Neural crest cell (in vitro differentiated cells): ENCODE measurements around the gene VPS13D. TPM values are rescaled to one million over a fixed set of nuclear protein-coding genes. Genes with fewer than 3 reads are reported as not detected.

Experiments
- DNase-seq: peaks from one replicate; pipeline ENCODE4 v3.0.0; 2021; ENCODE audit warnings: low read depth, mixed read lengths, low spot score
- H3K27ac Mint-ChIP-seq: one replicate; pipeline ENCODE4 v1.8.0; 2021; ENCODE audit warnings: mild to moderate bottlenecking, mixed read lengths; ENCODE audit not compliant: unreplicated experiment
- H3K27me3 Mint-ChIP-seq: 2 replicates; pipeline ENCODE4 v1.8.0; 2021; ENCODE audit warnings: low read depth, mild to moderate bottlenecking, mixed read lengths
- H3K36me3 Mint-ChIP-seq: 2 replicates; pipeline ENCODE4 v1.8.0; 2021; ENCODE audit warnings: low read depth, mild to moderate bottlenecking, mixed read lengths
- H3K4me1 Mint-ChIP-seq: 2 replicates; pipeline ENCODE4 v1.8.0; 2021; ENCODE audit warnings: mixed read lengths
- H3K4me3 Mint-ChIP-seq: one replicate; pipeline ENCODE4 v1.8.0; 2021; ENCODE audit warnings: mild to moderate bottlenecking, mixed read lengths
- H3K9me3 Mint-ChIP-seq: 2 replicates; pipeline ENCODE4 v1.8.0; 2021; ENCODE audit warnings: mixed read lengths
- total RNA-seq: library from RNA; stranded (reverse); gene quantifications from 2 replicates; pipeline ENCODE4 v1.2.1, GENCODE V29; 2021
- TF ChIP-seq, protein P1 (sequence below): fragments of 200-600 bp; sonication (generic); conservative IDR thresholded peaks from 2 replicates; pipeline ENCODE4 v1.5.0; 2021; ENCODE audit warnings: antibody characterized with exemption, mild to moderate bottlenecking

VPS13D gene
- total RNA-seq, 1 donor from 2014 or later = 24.5 TPM

DNA sequence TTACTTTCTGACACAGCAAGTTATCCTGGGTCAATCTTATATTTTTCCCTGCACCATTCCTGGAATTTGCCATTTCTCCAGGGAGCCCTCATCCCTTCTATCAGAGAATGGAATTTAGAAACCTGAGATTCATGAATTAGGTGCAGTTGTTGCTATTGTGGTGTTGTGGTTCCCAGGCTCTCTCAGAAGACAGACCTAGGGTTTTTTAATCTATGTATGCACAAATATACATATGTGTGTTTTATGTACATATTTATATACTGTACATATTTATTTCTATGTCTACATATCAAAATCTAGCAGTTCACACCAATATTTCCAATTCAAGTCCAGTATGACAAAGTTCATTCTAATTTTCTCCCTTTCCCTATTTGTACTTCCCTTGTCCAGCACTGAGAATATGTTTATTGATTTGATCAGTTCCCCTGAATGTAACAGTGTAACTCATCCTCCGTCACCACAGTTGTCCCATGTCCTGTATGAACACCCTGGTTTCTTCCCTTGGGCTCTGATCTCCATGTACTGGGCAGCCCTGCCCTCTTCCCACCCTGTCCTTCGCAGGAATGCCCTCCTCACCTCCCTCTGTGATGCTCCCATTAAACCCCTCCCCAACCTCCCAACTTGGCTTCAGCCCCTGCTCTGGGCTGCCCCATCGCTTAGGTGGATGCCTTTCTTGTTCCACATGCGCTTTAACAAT, 145.5 kb downstream of the VPS13D start:
- DNase-seq = no peak
- H3K27ac Mint-ChIP-seq = no peak overlapping the region
- H3K9me3 Mint-ChIP-seq = no peaks in the 10 kb centered on the region
- TF ChIP-seq, protein P1, sequence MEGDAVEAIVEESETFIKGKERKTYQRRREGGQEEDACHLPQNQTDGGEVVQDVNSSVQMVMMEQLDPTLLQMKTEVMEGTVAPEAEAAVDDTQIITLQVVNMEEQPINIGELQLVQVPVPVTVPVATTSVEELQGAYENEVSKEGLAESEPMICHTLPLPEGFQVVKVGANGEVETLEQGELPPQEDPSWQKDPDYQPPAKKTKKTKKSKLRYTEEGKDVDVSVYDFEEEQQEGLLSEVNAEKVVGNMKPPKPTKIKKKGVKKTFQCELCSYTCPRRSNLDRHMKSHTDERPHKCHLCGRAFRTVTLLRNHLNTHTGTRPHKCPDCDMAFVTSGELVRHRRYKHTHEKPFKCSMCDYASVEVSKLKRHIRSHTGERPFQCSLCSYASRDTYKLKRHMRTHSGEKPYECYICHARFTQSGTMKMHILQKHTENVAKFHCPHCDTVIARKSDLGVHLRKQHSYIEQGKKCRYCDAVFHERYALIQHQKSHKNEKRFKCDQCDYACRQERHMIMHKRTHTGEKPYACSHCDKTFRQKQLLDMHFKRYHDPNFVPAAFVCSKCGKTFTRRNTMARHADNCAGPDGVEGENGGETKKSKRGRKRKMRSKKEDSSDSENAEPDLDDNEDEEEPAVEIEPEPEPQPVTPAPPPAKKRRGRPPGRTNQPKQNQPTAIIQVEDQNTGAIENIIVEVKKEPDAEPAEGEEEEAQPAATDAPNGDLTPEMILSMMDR = no peak
- H3K27me3 Mint-ChIP-seq = no peaks in the 10 kb centered on the region
- peaks cover 17% of the 10 kb centered on the region for H3K36me3 Mint-ChIP-seq
- H3K4me1 Mint-ChIP-seq = no peaks in the 10 kb centered on the region
- H3K4me3 Mint-ChIP-seq = no peak overlapping the region

DNA sequence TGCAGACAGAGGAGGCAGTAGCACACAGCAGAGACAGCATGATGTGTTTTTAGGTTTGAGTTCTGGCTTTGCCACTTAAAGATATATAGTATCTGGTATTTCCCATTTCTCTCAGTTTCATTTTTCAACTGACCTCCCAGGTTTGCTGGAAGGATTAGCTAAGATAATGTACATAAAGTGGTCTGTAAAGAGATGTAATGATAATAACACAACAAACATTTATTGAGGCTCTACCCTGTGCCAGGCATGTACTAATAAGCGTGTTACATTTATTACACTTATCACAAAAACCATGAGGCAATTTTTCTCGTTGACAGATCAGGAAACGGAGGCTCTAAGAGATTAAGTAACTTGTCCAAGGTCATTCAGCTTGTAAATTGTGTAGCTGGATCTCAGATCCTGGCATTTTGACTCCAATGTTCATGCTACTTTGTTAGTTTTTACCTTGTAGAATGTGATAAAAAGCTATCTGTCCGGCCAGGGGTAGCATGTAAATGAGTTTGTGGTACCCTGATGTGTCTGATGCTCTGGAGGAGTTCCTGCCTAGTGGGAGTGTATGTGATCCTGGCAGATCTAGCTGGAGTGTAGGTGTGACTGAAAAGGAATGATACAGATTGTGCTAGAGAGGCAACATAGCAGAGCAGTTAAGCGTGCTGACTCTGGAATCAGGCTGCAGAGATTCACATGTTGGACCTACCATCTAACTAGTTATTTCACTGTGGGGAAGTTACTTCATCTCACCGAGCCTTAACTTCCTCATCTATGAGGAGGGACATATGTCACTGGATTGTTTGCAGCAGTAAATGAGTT, 146.6 kb downstream of the VPS13D start:
- Mint-ChIP-seq H3K4me3 (no peak overlapping the region), H3K27me3 (no peaks in the 10 kb centered on the region)

GRCh38 chr1:12380326-12381249, 150.8 kb downstream of the VPS13D start:
- Mint-ChIP-seq H3K36me3 (peaks cover 38% of the 10 kb centered on the region), H3K27me3 (no peaks in the 10 kb centered on the region), H3K9me3 (no peaks in the 10 kb centered on the region), H3K4me3 (no peak overlapping the region), H3K27ac (peak overlapping the region; percentile 63), H3K4me1 (peaks cover 6% of the 10 kb centered on the region)
- no peak for DNase-seq
- TF ChIP-seq, protein P1 = no peak

More for the DNA sequence above, 146.6 kb downstream of the VPS13D start:
- TF ChIP-seq, protein P1 = no peak
- peaks cover 19% of the 10 kb centered on the region for H3K36me3 Mint-ChIP-seq
- no peaks in the 10 kb centered on the region for H3K9me3 Mint-ChIP-seq
- peaks cover 2% of the 10 kb centered on the region for H3K4me1 Mint-ChIP-seq
- DNase-seq = no peak
- H3K27ac Mint-ChIP-seq = no peak overlapping the region

- H3K27me3 Mint-ChIP-seq = no peaks in the 10 kb centered on the region
- peaks cover 6% of the 10 kb centered on the region for H3K4me1 Mint-ChIP-seq
- peaks cover 16% of the 10 kb centered on the region for H3K9me3 Mint-ChIP-seq
- no peak for DNase-seq
- H3K27ac Mint-ChIP-seq = no peak overlapping the region
- TF ChIP-seq, protein P1 = no peak
- H3K4me3 Mint-ChIP-seq = no peak overlapping the region
- H3K36me3 Mint-ChIP-seq = peaks cover 60% of the 10 kb centered on the region
Measured at GRCh38 chr1:12383001-12383400, 153.2 kb downstream of the VPS13D start.

GRCh38 chr1:12383786-12384185, 154.0 kb downstream of the VPS13D start:
- TF ChIP-seq, protein P1 = no peak
- Mint-ChIP-seq H3K27ac (no peak overlapping the region), H3K4me3 (no peak overlapping the region), H3K27me3 (no peaks in the 10 kb centered on the region), H3K4me1 (peaks cover 6% of the 10 kb centered on the region), H3K36me3 (peaks cover 66% of the 10 kb centered on the region), H3K9me3 (peaks cover 16% of the 10 kb centered on the region)
- DNase-seq = no peak
